OCI-LY1 (cell line): ENCODE measurements around the gene STARD5.

Source experiments
- H2AFZ ChIP-seq: fragments of 200-600 bp; sonication (generic), shearing (Covaris generic); 2 replicates; pipeline ENCODE4 v1.6.0; 2014; ENCODE audit warnings: antibody characterized with exemption, mild to moderate bottlenecking, low read length
- H3F3A ChIP-seq: fragments of 200-600 bp; sonication (generic), shearing (Covaris generic); 2 replicates; pipeline ENCODE4 v1.6.0; 2014; ENCODE audit warnings: mild to moderate bottlenecking, antibody characterized with exemption, low read length, moderate library complexity; ENCODE audit not compliant: insufficient read depth
- H3K27ac ChIP-seq: fragments of 200-600 bp; sonication (generic); 2 replicates; pipeline ENCODE4 v1.5.1; 2014; ENCODE audit warnings: low read length, mixed run types, mild to moderate bottlenecking, low read depth; ENCODE audit not compliant: poor library complexity, severe bottlenecking
- H3K27me3 ChIP-seq: fragments of 200-600 bp; sonication (generic); 2 replicates; pipeline ENCODE4 v1.6.0; 2014; ENCODE audit warnings: antibody characterized with exemption, mild to moderate bottlenecking, low read length, moderate library complexity; ENCODE audit not compliant: insufficient read depth
- H3K36me3 ChIP-seq: fragments of 200-600 bp; sonication (generic); 2 replicates; pipeline ENCODE4 v1.6.1; 2014; ENCODE audit warnings: mild to moderate bottlenecking, antibody characterized with exemption, low read length, moderate library complexity, mixed read lengths; ENCODE audit not compliant: insufficient read depth
- H3K4me1 ChIP-seq: fragments of 200-600 bp; sonication (generic); 2 replicates; pipeline ENCODE4 v1.5.1; 2014; ENCODE audit warnings: mild to moderate bottlenecking, low read length, moderate library complexity; ENCODE audit not compliant: insufficient read depth, severe bottlenecking
- H3K4me2 ChIP-seq: fragments of 200-600 bp; sonication (generic), shearing (Covaris generic); 2 replicates; pipeline ENCODE4 v1.6.1; 2014; ENCODE audit warnings: low read length
- H3K4me3 ChIP-seq: fragments of 200-600 bp; sonication (generic); 2 replicates; pipeline ENCODE4 v1.5.1; 2014; ENCODE audit warnings: low read length, low read depth, mild to moderate bottlenecking, mixed read lengths; ENCODE audit not compliant: poor library complexity, severe bottlenecking
- H3K79me2 ChIP-seq: fragments of 200-600 bp; shearing (Covaris generic); 2 replicates; pipeline ENCODE4 v1.6.1; 2016; ENCODE audit warnings: mixed run types, low read length, mixed read lengths; ENCODE audit not compliant: insufficient read depth
- H3K9ac ChIP-seq: fragments of 200-600 bp; sonication (generic), shearing (Covaris generic); 2 replicates; pipeline ENCODE4 v1.6.1; 2014; ENCODE audit warnings: mild to moderate bottlenecking, low read length, mixed read lengths
- H3K9me2 ChIP-seq: fragments of 200-600 bp; sonication (generic), shearing (Covaris generic); 2 replicates; pipeline ENCODE4 v1.6.1; 2014; ENCODE audit warnings: low read depth, mild to moderate bottlenecking, low read length, mixed read lengths
- H3K9me3 ChIP-seq: fragments of 200-600 bp; shearing (Covaris generic); 2 replicates; pipeline ENCODE4 v1.6.1; 2014; ENCODE audit warnings: low read length, mixed read lengths
- H4K20me1 ChIP-seq: fragments of 200-600 bp; sonication (generic), shearing (Covaris generic); 2 replicates; pipeline ENCODE4 v1.6.0; 2016; ENCODE audit warnings: mild to moderate bottlenecking, low read length; ENCODE audit not compliant: insufficient read depth
- EZH2 ChIP-seq: fragments of 200-600 bp; sonication (generic), shearing (Covaris generic); IDR thresholded peaks from 2 replicates; pipeline ENCODE4 v1.8.0; 2017; ENCODE audit warnings: borderline replicate concordance, mixed run types, mild to moderate bottlenecking, antibody characterized with exemption, low read length, moderate library complexity, mixed read lengths
- TF ChIP-seq, protein P1 (sequence below): fragments of 200-600 bp; sonication (generic), shearing (Covaris generic); IDR thresholded peaks from 2 replicates; pipeline ENCODE4 v1.5.1; 2017; ENCODE audit warnings: mild to moderate bottlenecking, antibody characterized with exemption, low read length, moderate library complexity, mixed read lengths

The STARD5 gene

GRCh38 chr15:81335631-81336030 lies 11.7 kb upstream of the STARD5 start:
- Histone ChIP-seq H3K4me1 (no peaks in the 10 kb centered on the region), H3K79me2 (no peaks in the 10 kb centered on the region), H3K9me3 (no peaks in the 10 kb centered on the region), H2AFZ (no peak overlapping the region), H4K20me1 (no peaks in the 10 kb centered on the region), H3K9me2 (no peaks in the 10 kb centered on the region), H3K4me2 (no peak overlapping the region), H3K9ac (no peak overlapping the region), H3K27ac (no peak overlapping the region), H3K4me3 (no peak overlapping the region), H3K36me3 (no peaks in the 10 kb centered on the region), H3K27me3 (no peaks in the 10 kb centered on the region), H3F3A (no peaks in the 10 kb centered on the region)
- no peak for TF ChIP-seq EZH2
- TF ChIP-seq, protein P1, sequence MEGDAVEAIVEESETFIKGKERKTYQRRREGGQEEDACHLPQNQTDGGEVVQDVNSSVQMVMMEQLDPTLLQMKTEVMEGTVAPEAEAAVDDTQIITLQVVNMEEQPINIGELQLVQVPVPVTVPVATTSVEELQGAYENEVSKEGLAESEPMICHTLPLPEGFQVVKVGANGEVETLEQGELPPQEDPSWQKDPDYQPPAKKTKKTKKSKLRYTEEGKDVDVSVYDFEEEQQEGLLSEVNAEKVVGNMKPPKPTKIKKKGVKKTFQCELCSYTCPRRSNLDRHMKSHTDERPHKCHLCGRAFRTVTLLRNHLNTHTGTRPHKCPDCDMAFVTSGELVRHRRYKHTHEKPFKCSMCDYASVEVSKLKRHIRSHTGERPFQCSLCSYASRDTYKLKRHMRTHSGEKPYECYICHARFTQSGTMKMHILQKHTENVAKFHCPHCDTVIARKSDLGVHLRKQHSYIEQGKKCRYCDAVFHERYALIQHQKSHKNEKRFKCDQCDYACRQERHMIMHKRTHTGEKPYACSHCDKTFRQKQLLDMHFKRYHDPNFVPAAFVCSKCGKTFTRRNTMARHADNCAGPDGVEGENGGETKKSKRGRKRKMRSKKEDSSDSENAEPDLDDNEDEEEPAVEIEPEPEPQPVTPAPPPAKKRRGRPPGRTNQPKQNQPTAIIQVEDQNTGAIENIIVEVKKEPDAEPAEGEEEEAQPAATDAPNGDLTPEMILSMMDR = no peak

- Histone ChIP-seq H3K4me1 (no peaks in the 10 kb centered on the region), H3F3A (no peaks in the 10 kb centered on the region), H3K79me2 (no peaks in the 10 kb centered on the region), H3K36me3 (no peaks in the 10 kb centered on the region), H3K27me3 (no peaks in the 10 kb centered on the region), H4K20me1 (no peaks in the 10 kb centered on the region), H3K4me2 (no peak overlapping the region), H3K9ac (no peak overlapping the region), H2AFZ (no peak overlapping the region), H3K27ac (no peak overlapping the region), H3K9me3 (no peaks in the 10 kb centered on the region), H3K9me2 (no peaks in the 10 kb centered on the region), H3K4me3 (no peak overlapping the region)
- TF ChIP-seq, protein P1 = no peak
- no peak for TF ChIP-seq EZH2
Observed at GRCh38 chr15:81334768-81335435, 11.0 kb upstream of the STARD5 start.

DNA sequence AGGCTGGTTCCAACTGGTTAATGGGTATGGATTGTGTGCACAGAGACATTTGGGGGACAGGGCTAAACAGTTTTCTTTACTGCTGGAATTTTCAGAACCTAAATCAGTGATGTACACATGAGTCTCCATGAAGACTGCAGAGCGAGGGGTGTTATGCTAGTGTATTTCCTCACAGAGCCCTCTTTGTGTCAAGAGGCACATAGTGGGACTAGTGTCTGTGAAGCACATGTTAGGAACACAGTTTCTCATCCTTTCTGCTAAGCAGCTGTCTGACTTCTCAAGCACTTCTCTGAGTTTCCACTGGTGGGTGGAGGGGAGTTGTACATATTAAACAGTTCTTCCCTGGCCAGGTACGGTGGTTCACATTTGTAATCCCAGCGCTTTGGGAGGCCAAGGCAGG lies 9.4 kb upstream of the STARD5 start:
- H3K9ac ChIP-seq = no peak overlapping the region
- H3K9me2 ChIP-seq = no peaks in the 10 kb centered on the region
- H3K4me2 ChIP-seq = no peak overlapping the region
- H3K27me3 ChIP-seq = no peaks in the 10 kb centered on the region
- H3K4me3 ChIP-seq = no peak overlapping the region
- no peaks in the 10 kb centered on the region for H3K36me3 ChIP-seq
- no peaks in the 10 kb centered on the region for H3K4me1 ChIP-seq
- H3F3A ChIP-seq = no peaks in the 10 kb centered on the region
- no peaks in the 10 kb centered on the region for H4K20me1 ChIP-seq
- no peaks in the 10 kb centered on the region for H3K9me3 ChIP-seq
- no peak overlapping the region for H3K27ac ChIP-seq
- H2AFZ ChIP-seq = no peak overlapping the region
- H3K79me2 ChIP-seq = no peaks in the 10 kb centered on the region
- TF ChIP-seq, protein P1 = no peak
- no peak for TF ChIP-seq EZH2
